ENCODE measurements around the gene CACNG4.

The CACNG4 gene

DNA sequence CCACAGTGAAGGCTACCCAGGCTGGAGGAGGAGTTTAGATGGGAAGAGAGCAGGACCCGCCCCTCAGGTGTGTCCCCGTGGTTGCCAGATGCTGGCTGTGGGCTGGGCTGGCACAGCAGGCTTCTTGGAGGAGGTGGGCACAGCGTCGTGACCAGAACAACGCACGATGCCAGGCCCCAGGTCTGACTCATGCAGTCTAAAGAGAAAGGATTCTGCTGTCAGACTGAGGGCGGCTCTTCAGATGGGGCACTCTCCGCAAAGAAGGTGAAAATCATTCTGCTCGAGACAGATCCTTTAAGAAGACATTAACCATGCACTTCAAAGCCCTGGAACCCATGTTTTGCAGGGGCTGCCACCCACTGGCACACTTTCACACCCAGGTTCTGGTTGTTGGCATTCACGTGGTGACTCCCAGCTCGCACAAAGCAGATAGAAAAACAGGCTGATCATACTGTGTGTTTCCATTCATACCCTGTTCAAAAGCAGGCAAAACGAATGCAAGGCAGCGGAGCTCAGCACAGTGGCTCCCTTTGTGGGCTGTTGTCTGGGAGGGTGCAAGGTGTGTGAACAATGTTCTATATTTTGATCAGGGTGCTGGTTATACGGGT is 19.0 kb downstream of the CACNG4 start:
- TF ChIP-seq CTCF (conservative IDR thresholded peaks at IDR 0.05; ENCODE audit: low read length) = no peak
- no peak overlapping the region for H3K4me3 ChIP-seq (ENCODE audit: low read length)
- DNase-seq (ENCODE audit: low read depth) = no peak

DNA sequence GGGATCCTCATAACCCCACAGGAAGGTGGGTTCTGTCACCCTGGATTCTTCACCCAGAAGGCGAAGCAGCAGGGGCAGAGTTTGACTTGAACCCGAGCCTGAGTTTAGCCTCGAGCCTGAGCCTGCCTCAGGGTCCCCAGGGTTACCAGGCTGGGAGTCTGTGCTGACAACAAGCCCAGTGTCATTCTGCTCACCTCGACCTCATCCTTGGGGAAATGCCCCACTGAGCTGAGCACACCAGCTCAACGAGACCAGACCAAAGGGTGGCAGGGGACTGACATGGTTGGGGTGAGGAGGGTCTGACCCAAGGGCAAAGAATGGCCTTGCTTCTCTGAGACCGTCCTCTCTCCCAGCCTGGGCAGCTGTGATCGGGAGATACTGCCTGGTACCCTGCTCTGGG is 20.2 kb downstream of the CACNG4 start:
- no peak for TF ChIP-seq CTCF (conservative IDR thresholded peaks at IDR 0.05; ENCODE audit: low read length)
- H3K4me3 ChIP-seq (ENCODE audit: low read length) = no peak overlapping the region
- no peak for DNase-seq (ENCODE audit: low read depth)

DNA sequence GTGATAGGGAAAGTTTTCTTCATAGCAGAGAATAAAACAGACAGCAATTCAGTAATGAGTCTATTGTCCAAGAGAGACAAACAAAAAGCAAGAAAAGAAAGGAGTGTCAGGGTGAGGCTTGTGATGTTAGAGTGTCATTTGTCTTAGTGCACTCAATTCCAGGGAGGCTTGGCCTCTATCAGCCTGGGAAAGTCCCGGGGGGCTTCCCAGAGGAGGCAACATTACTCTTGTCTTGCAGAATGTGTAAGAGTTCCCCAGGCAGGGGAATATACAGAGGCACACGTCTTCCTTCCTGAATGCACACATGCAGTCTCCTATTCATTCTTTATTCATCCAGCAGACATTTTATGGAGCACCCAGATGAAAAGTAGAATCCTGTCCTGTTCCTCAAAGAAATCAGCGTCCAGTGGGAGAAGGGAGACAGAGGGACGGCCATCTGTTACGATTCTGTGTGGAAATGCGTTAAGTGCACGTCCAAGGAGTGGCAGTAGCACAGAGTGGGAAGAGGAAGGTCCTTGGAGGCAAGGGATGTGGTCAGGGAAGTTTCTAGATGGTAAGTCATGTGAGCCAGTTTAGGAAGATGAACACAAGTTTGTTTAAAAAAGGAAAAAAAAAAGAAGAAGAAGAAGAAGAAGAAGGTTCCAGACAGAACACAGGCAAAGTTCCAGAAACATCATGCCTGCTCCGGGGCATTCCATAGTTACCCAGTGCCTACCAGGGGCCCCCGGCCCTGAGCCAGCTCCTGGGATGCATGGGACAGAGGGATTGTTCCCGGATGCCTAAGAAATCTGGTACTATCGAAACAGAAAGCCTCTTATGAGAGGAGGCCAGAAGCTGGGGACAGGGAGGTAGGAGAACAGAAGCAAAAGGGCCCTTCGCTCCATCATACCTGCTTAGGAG is 21.1 kb downstream of the CACNG4 start:
- DNase-seq (ENCODE audit: low read depth) = no peak
- H3K4me3 ChIP-seq (ENCODE audit: low read length) = no peak overlapping the region
- TF ChIP-seq CTCF (conservative IDR thresholded peaks at IDR 0.05; ENCODE audit: low read length) = no peak

- no peak for TF ChIP-seq CTCF (conservative IDR thresholded peaks at IDR 0.05; ENCODE audit: low read length)
- no peak overlapping the region for H3K4me3 ChIP-seq (ENCODE audit: low read length)
- DNase-seq (ENCODE audit: low read depth) = no peak
These were observed 22.2 kb downstream of the CACNG4 start for GRCh38 chr17:66986659-66987058.

GRCh38 chr17:66987059-66987616 is 22.6 kb downstream of the CACNG4 start:
- DNase-seq (ENCODE audit: low read depth) = no peak
- no peak for TF ChIP-seq CTCF (conservative IDR thresholded peaks at IDR 0.05; ENCODE audit: low read length)
- no peak overlapping the region for H3K4me3 ChIP-seq (ENCODE audit: low read length)

GRCh38 chr17:66988069-66988798 is 23.7 kb downstream of the CACNG4 start:
- DNase-seq (ENCODE audit: low read depth) = no peak
- no peak for TF ChIP-seq CTCF (conservative IDR thresholded peaks at IDR 0.05; ENCODE audit: low read length)
- no peak overlapping the region for H3K4me3 ChIP-seq (ENCODE audit: low read length)
